GM21737 (cell line): ENCODE results near the gene RNPEP.
"Not testable (repeated sequence)": the region's sequence is repeated elsewhere in the genome, so short reads cannot be mapped to it uniquely, and the experiment has no call there.

Experiments used
- ATAC-seq: cut with Tn5 transposase; IDR thresholded peaks from one replicate; pipeline ENCODE4 v1.9.1; 2021; ENCODE audit warnings: mild to moderate bottlenecking, moderate library complexity; ENCODE audit not compliant: unreplicated experiment

RNPEP gene

DNA sequence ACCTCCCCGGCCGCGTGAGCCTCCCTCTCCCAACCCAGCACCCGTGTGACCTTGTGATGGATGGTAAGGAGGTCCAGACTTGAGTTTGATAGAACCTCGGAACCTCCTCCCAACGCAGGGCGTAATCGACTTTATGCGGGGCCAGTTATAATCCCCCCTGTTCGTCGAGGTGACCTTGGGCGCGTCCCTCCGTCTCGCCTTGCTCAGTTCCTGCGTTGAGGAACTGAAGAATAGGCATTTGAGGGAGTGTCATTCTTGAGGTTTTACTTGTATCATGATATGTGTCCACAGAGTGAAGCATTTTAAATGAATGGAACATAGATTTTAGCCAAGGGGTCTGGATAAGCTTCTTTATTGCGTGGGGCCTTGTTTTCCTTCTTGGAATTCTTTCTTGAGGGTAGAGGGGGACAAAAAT, 26.7 kb upstream of the RNPEP start:
- ATAC-seq, result peak; percentile 30

DNA sequence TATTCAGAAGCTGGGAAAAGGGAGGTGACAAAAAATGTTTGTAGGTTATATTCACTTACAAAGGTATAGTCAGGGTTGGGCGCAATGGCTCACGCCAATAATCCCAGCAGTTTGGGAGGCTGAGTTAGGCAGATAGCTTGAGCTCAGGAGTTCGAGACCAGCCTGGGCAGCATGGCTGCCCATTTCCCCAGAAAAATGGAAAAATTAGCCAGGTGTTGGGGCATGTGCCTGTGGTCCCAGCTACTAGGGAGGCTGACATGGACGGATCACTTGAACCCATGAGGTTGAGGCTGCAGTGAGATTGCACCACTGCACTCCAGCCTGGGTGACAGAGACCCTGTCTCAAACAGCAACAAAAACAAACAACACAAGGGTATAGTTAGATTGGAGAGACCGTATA, 24.1 kb upstream of the RNPEP start:
- ATAC-seq, result no peak

DNA sequence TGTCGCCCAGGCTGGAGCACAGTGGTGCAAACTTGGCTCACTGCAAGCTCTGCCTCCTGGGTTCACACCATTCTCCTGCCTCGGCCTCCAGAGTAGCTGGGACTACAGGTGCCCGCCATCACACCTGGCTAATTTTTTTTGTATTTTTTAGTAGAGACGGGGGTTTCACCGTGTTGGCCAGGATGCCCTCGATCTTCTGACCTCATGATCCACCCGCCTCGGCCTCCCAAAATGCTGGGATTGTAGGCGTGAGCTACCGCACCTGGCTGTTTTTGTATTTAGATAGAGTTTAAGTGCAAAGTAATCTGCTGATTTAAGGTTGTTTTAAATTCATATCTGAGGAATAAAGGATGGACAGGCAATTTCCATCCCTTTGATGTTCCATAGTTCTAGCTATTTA, 20.1 kb upstream of the RNPEP start:
- ATAC-seq, result not testable (repeated sequence)

DNA sequence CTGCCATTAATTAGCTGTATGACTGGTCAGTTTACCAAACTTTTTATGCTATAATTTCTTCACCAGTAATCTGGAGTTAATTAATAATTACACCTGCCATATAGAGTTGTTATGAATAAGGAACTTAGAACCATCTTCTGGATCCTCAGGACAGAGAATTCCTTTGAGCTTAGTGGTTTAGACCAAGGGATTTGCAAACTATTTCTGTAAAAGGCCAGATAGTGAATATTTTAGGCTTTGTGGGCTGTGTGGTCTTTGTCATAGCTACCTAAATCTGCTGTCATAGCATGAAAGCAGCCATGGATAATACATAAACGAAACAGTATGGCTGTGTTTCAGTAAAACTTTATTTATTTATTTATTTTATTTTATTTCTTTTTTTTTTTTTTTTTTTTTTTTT, 18.2 kb upstream of the RNPEP start:
- ATAC-seq, result no peak

DNA sequence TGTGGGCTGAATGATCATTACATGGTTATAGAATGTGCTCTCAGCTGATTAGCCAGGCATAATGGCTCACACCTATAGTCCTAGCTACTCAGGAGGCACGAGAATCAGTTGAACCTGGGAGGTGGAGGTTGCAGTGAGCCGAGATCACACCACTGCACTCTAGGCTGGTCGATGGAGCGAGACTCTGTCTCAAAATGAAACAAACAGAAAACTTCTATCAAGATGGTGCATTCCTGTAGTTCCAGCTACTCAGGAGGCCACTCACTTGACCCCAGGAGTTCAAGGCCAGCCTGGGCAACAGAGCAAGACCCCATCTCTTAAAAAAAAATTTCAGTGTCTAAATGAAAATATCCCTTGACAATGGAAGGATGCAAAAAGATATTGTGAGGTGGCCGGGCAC, 16.3 kb upstream of the RNPEP start:
- ATAC-seq, result no peak

DNA sequence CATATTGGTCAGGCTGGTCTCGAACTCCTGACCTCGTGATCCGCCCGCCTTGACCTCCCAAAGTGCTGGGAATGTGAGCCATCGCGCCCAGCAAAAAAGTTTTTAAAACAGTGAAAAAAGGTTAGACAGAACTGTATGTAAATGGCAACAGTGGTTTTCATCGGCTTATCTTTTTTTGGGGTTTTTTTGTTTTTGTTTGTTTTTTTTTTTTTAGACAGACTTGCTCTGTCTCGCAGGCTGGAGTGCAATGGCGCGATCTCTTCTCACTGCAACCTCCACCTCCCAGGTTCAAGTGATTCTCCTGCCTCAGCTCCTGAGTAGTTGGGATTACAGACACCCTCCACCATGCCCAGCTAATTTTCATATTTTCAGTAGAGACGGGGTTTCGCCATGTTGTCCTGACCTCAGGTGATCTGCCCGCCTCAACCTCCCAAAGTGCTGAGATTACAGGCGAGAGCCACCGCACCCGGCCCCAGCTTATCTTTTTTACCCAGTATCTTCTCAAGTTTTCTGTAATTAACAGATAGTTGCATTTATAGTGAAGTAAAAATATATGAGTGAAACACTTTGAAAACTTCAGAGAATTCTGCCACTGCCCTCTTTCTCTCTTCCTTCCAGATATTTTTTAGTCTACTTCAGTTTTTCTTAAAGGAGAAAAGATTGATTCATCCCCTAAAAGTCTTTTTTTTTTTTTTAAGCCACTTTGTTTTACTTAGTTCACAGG, 14.1 kb upstream of the RNPEP start:
- ATAC-seq, result no peak

DNA sequence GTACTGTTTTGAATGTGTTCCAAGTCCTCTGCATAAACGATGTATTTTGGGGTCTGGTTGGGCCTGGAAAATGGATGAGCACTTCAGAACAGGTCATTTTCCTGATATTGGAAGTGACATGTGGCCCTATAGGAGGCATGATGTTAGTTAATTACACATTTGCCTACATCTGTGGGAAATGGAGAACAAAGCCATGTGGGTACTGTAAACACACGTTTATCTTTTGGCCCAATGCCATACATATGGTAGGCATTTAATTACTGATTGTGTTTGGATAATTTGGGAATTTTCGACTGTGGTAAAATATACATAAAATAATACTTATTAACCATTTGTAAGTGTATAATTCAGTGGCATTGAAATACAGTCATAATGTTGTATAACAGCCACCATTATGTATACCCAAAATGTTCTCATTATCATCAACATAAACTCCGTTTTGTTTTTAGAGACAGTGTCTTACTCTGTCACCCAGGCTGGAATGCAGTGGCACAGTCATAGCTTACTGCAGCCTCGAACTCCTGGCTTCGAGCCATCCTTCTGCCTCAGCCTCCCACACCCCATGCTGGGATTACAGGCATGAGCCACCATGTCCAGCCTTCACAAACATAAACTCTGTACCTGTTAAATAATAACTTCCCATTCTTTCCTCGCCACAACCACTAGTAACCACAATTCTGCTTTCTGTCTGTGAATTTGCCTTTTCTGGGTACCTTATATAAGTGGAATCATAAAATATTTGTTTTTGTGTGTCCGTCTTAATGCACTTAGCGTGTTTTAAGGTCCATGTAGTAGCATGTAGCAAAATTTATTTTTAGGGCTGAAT, 11.9 kb upstream of the RNPEP start:
- ATAC-seq, result no peak

DNA sequence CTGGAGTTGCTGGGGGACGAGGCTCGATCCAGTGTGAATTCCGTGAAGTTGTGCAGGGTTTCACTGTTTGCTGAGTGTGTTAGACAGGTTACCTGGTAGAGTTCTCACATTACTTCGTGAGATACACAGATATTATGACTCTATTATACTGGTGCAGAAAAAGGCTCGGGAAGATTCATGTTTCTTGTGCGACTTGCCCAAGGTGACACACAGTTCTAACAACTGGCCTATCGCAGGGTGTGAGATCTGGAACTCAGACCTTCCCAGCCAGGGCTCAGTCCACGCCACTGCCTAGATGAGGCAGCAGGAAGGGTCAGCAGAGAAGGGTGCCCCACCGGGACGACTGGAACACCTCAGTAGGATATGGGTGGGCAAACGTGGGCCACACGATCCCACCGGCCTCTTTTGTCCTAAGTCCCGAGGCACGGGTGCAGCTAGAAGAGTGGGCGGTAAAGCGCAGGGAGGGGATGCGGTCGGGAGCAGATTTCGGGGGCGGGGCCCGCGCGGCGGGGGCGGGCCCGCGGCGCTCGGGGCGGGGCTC, 296 bp upstream of the RNPEP start:
- ATAC-seq, result peak; percentile 93

DNA sequence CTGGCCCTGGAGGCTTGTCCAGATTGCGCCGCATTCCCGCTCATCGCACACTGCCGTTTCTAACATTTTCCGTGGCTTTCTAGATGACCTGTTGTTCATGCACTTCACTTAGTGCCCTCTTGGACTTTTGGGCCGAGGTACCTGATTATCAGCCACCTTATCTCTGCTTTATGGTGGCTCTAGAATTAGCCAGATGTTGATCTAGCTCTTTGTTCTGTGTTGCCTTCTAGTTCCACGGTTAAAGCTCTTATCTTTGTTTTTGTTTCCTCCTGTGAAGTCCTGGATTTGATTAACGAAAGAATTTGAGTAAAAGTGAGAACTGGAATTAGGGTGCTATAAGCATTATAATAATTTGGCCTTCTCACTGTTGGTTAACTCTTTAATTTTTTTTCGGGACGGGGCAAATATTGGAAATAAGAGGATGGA, 945 bp downstream of the RNPEP start:
- no peak for ATAC-seq

DNA sequence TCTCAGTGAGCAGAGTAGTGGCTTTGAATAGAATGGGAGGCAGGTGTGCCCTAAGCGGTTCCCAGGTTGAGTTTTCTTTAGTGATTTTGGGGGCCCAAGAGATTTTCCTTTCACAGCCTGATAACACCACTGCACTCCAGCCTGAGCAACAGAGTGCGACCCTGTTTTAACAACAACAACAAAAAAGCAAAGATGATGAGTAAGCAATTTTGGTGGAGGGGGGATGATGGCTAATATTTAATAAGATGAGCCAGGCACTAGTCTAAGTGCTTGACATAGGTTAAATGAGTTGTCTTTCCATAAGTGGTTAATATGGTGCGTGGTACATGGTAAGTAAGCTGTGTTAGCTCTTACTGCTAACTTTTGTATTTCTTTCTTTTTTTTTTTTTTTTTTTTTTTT, 2.0 kb downstream of the RNPEP start:
- ATAC-seq, result no peak

DNA sequence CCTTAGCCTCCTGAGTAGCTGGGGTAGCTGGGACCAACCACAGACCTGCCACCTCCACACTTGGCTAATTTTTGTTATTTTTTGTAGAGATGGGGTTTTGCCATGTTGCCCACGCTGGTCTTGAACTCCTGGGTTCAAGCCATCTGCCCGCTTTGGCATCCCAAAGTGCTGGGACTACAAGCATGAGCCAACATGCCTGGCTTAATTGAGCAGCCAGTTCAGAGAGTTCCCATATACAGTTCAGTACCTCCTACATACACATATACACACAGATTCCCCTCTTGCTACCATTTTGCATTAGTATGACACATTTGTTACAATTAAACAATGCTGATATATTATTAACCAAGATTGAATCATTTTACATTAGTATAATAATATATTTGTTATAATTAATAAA, 2.9 kb downstream of the RNPEP start:
- ATAC-seq, result no peak

DNA sequence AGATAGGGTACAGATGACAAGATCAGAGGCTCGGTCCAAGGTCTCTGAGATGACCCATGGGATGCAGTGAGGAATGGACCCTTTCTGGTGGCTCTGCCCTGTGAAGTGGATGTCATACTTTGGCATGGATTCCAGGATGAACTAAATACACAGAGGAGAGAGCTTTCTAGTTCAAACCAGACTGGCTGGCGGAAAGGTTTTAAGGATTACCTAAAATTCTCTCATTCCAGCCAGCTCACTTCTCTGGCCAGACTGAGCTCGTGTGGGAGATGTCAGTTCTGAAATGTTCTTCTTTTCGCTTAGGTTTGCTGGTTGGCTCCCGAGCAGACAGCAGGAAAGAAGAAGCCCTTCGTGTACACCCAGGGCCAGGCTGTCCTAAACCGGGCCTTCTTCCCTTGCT, 6.2 kb downstream of the RNPEP start:
- no peak for ATAC-seq

DNA sequence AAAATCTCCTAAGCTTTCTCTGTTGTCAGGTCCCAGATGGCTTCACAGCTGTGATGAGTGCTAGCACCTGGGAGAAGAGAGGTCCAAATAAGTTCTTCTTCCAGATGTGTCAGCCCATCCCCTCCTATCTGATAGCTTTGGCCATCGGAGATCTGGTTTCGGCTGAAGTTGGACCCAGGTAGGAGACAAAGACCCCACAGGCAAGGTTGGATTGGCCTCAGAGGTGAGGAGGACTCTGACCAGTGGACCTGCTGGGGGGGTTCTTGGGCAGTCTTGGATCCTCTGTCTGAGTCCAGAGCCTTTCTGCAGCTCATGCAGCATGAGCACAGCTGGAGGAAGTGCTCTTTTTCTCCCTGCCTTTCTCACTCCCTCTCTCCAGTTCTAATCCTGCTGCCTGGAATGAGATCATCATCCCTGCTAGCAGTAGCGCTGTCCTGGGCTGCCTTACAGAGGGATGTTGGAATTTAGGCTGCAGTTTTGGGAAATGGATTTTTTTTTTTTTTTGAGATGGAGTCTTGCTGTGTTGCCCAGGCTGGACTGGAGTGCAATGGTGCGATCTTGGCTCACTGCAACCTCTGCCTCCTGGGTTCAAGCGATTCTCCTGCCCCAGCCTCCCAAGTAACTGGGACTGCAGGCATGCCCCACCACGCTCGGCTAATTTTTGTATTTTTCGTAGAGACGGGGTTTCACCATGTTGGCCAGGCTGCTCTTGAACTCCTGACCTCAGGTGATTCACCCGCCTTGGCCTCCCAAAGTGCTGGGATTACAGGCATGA, 7.1 kb downstream of the RNPEP start:
- ATAC-seq, result no peak

DNA sequence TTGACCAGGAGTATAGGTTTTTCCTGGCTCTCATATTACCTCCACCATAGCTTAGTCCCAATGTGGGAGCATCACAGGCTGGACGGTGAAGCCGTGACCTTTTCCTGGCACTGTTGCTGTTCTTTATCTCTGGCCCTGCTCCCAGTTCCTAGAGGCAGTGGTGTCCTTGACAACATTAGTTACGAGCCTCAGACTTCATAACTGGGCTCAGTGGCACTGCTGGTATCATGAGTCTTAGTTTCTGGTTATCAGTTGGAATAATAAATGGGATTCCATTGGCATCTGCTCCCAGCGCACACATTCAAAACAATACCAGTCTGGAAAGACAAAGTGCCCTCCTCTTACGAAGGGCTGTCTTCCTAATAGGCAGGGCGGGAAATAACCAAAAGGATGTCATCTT, 8.0 kb downstream of the RNPEP start:
- no peak for ATAC-seq

DNA sequence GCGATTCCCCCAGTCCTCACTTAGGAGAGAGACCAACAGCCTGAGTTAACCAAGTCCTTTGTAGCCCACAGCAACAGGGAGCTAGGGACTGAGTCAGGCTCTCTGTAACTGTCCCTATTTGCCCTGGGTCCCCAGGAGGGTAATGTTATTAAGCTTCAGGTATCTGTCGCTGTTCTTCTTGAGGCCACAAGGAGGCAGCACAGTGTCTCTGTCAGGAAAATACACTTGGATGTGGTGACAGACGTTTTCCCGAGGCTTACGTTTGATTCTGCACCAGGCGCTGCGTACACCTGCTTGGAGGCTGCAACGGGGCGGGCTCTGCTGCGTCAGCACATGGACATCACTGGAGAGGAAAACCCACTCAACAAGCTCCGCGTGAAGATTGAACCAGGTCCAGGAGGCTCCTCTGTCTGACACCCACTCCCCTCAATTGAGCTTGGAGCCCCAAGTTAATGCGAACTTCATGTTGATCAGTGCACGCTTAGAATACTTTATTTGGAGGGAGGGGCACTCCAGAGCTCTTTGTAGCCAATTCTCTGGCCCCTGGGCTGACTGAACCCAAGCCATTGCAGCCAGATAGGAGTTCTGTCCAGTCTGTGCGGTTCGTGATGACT, 17.3 kb downstream of the RNPEP start:
- ATAC-seq, result no peak

DNA sequence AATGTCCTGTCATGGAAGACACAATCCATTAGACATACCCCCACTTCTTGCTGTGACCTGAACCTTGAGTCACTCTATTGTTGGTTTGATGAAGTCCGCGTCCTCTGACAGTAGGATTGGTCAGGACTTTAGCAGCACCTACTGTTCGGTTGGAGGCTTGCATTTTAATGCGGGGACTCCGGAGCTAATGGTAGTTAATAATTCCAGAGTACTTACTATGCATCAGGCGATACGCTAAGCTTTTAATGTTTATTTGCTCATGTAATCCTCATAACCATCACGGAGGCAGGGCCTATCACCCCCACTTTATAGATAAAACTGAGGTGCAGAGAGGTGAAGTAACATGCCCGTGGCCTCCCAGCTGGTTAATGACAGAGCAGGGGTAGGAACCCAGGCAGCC, 20.1 kb downstream of the RNPEP start:
- ATAC-seq, result no peak

DNA sequence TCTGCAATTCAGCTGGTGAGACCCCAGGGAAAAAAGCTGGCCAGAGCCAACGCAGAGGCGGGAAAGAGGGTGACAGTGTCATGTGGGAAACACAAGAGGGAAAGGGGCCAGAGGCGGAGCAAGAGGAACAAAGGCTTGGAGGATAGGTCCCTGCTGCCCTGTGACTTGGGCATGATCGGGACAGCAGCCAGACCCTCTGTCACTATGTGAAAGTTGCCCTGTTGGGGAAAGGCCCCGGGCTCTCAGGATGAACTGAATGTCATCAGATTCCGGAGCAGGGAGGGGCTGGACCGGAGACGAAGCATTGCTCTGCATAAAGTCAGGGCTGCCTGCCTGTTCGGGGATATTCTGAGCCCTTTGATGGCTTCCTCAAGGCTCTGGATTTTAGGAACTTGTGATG, 22.3 kb downstream of the RNPEP start:
- ATAC-seq, result no peak

DNA sequence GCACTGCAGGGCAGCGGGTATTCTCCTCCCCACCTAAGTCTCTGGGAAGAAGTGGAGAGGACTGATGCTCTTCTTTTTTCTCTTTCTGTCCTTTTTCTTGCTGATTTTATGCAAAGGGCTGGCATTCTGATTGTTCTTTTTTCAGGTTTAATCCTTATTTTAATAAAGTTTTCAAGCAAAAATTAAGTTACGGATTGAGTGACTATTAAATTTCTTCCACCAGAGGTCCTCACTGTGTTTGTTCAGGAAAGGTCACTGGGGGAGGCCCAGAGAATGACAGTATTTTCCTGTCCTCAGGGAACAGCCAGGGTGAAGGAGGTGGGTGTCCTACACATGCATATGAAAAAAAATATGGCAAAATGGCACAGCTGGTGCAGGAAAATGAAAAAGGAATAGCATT, 23.5 kb downstream of the RNPEP start:
- ATAC-seq, result no peak

DNA sequence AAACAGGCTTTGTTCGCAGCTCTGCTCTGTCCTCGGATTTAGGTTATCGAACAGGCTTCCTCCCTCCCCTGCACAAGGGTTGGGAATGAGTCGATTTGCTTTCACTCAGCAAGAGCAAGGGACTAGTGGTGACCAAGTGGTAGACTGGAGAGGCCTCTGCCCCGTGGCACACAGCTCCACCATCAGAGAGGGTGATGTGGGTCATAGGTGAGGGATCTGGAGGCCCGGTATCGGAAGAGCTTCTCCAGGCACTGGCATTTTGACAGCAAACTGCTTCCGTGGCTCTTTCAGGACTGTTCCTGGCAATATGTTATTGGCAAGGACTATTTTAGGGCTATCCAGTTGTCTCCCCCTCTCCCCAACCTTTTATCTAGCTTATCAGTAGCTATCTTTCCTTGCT, 24.9 kb downstream of the RNPEP start:
- no peak for ATAC-seq

DNA sequence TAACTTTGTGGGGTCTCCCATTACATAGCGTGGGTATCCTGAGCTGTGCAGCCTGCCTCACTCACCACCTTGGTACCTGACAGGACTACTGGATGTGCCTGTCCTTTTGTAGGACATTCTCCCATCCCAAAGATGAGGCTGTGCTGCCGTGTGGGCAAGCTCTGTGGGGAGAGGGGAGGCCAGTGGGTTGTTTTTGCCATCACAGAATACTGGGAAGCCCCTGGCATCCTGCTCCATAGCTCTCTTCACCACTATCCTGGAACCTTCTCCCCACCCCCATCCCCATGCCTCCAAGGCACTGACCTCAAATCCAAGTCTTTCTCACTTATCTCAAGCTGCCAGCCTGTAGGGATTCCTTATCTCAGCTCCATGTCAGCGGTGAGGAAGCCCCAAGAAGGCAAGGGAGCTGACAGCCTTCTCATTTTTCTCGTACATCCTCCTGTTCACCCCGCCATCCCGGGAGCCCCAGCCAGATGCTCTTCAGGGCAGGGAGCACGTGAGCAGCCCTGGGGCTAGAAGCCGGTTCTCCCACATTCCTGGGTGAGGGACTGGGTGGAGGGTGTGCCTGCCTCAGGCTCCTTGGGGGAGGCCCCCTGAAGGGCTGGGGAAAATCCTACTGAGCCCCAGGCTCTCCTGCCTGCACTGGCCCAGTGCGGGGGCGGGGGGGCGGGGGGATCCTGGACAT, 25.5 kb downstream of the RNPEP start:
- no peak for ATAC-seq
